ENCODE results near the gene UBE2E2.

DNA sequence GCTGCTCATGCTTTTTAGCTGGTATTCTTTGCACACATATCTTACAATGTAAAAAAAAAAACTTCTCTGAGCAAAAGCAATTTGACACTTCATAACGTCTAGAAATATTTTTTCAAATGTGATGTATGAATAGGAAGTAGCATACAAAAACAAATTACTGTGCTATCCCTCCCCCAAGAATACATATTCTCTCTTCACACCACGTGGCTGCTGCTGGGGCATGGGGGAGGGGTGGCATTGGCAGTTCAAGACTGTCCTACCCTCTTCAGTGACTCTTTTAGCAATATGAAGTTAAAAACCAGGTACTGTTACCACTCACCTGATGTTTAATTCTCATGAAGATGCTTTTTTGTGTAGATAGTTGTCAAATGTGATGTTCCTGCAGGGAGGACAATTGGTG lies 85.6 kb downstream of the UBE2E2 start:
- TF ChIP-seq, protein P1, sequence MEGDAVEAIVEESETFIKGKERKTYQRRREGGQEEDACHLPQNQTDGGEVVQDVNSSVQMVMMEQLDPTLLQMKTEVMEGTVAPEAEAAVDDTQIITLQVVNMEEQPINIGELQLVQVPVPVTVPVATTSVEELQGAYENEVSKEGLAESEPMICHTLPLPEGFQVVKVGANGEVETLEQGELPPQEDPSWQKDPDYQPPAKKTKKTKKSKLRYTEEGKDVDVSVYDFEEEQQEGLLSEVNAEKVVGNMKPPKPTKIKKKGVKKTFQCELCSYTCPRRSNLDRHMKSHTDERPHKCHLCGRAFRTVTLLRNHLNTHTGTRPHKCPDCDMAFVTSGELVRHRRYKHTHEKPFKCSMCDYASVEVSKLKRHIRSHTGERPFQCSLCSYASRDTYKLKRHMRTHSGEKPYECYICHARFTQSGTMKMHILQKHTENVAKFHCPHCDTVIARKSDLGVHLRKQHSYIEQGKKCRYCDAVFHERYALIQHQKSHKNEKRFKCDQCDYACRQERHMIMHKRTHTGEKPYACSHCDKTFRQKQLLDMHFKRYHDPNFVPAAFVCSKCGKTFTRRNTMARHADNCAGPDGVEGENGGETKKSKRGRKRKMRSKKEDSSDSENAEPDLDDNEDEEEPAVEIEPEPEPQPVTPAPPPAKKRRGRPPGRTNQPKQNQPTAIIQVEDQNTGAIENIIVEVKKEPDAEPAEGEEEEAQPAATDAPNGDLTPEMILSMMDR (IDR thresholded peaks at IDR 0.05): no peak
- TF ChIP-seq POLR2A (IDR thresholded peaks at IDR 0.05) (no peak), EP300 (IDR thresholded peaks at IDR 0.05) (no peak)

Measured in ovary (tissue), 3 donors.